HepG2 (cell line): ENCODE measurements around the gene GSDME. TPM values are rescaled to one million over a fixed set of nuclear protein-coding genes. Genes with fewer than 3 reads are reported as not detected.

Source experiments
- BRD4 ChIP-seq: sonication (generic); formaldehyde crosslinking; IDR thresholded peaks from 2 replicates; pipeline ENCODE4 v1.4.0; 2020; ENCODE audit warnings: missing genetic modification reagents
- MXD4 ChIP-seq: IDR thresholded peaks from 2 replicates; pipeline ENCODE4 v1.6.1; 2016; ENCODE audit warnings: mild to moderate bottlenecking, missing biosample characterization, missing genetic modification reagents
- NFYC ChIP-seq: IDR thresholded peaks from 2 replicates; pipeline ENCODE4 v1.6.1; 2016; ENCODE audit warnings: missing genetic modification reagents, missing compliant biosample characterization
- POLR2A ChIP-seq, 2 experiments: IDR thresholded peaks; 2 replicates each; pipeline ENCODE4 v1.6.1; 2011; ENCODE audit warnings: low read depth in 2 of 2, low read length in 2 of 2, mild to moderate bottlenecking in 1 of 2, moderate library complexity in 1 of 2; ENCODE audit not compliant: insufficient read depth in 1 of 2
- RARG ChIP-seq: sonication (generic); formaldehyde crosslinking; IDR thresholded peaks from 2 replicates; pipeline ENCODE4 v1.4.0; 2020; ENCODE audit warnings: low read depth, mild to moderate bottlenecking, missing genetic modification reagents
- SATB2 ChIP-seq: sonication (generic); formaldehyde crosslinking; IDR thresholded peaks from 2 replicates; pipeline ENCODE4 v1.5.0; 2020; ENCODE audit warnings: missing genetic modification reagents
- THAP11 ChIP-seq: IDR thresholded peaks from 2 replicates; pipeline ENCODE4 v1.6.1; 2016; ENCODE audit warnings: missing biosample characterization, missing genetic modification reagents
- TRIM24 ChIP-seq: sonication (generic); formaldehyde crosslinking; IDR thresholded peaks from 2 replicates; pipeline ENCODE4 v1.8.0; 2022; ENCODE audit warnings: mild to moderate bottlenecking, missing genetic modification reagents
- ZMYM3 ChIP-seq: sonication (generic); formaldehyde crosslinking; IDR thresholded peaks from 2 replicates; pipeline ENCODE4 v1.5.1; 2020; ENCODE audit warnings: mild to moderate bottlenecking, missing genetic modification reagents
- ZNF10 ChIP-seq: sonication (generic); formaldehyde crosslinking; IDR thresholded peaks from 2 replicates; pipeline ENCODE4 v1.4.0; 2020; ENCODE audit warnings: mild to moderate bottlenecking, low read depth, missing genetic modification reagents, borderline replicate concordance
- ZNF382 ChIP-seq: sonication (generic); formaldehyde crosslinking; IDR thresholded peaks from 2 replicates; pipeline ENCODE4 v1.5.0; 2020; ENCODE audit warnings: missing genetic modification reagents, mild to moderate bottlenecking, borderline replicate concordance
- ZNF564 ChIP-seq: sonication (generic); formaldehyde crosslinking; IDR thresholded peaks from 2 replicates; pipeline ENCODE4 v1.8.1; 2023; ENCODE audit warnings: mild to moderate bottlenecking, missing genetic modification reagents
- ZNF674 ChIP-seq: sonication (generic); formaldehyde crosslinking; IDR thresholded peaks from 2 replicates; pipeline ENCODE4 v1.5.0; 2020; ENCODE audit warnings: low read depth, mild to moderate bottlenecking, missing genetic modification reagents
- ZNF850 ChIP-seq: sonication (generic); formaldehyde crosslinking; conservative IDR thresholded peaks from 2 replicates; pipeline ENCODE4 v1.9.0; 2021; ENCODE audit warnings: mild to moderate bottlenecking, missing genetic modification reagents
- polyA plus RNA-seq, 8 experiments: library from polyadenylated mRNA; depleted of rRNA in 3 of 8; stranded (reverse) in 7 of 8; unstranded in 1 of 8; fragments of >200 nt; fragmentation: Illumina TruSeq in 4 of 8; extraction: Trizol in 4 of 8; gene quantifications; 2 replicates each; pipeline versions ENCODE4 v1.2.1 to v1.2.3, GENCODE V29; 2011 to 2016; ENCODE audit warnings: low read depth in 4 of 8, missing spikeins in 1 of 8, mixed read lengths in 1 of 8; ENCODE audit not compliant: insufficient read depth in 1 of 8
- total RNA-seq, 5 experiments: library from RNA; depleted of rRNA; stranded (reverse); fragments of >200 nt; fragmentation: Illumina TruSeq; extraction: Trizol; gene quantifications; 2 replicates each; pipeline ENCODE4 v1.2.3, GENCODE V29; 2016; ENCODE audit warnings: low read depth in 1 of 5
- TF ChIP-seq, protein P1 (sequence below): sonication (generic); formaldehyde crosslinking; IDR thresholded peaks from 2 replicates; pipeline ENCODE4 v1.8.1; 2023; ENCODE audit warnings: mild to moderate bottlenecking, missing genetic modification reagents
- TF ChIP-seq, protein P2 (sequence below): sonication (generic); formaldehyde crosslinking; IDR thresholded peaks from 2 replicates; pipeline ENCODE4 v1.4.0; 2020; ENCODE audit warnings: missing genetic modification reagents; ENCODE audit errors: not compliant biosample characterization
- TF ChIP-seq, protein P3 (sequence below): sonication (generic); formaldehyde crosslinking; IDR thresholded peaks from 2 replicates; pipeline ENCODE4 v1.8.0; 2022; ENCODE audit warnings: low read depth, missing genetic modification reagents
- TF ChIP-seq, protein P4 (sequence below): sonication (generic); formaldehyde crosslinking; IDR thresholded peaks from 2 replicates; pipeline ENCODE4 v1.4.0; 2020; ENCODE audit warnings: low read depth, mild to moderate bottlenecking, missing genetic modification reagents
- TF ChIP-seq, protein P5 (sequence below): sonication (generic); formaldehyde crosslinking; IDR thresholded peaks from 2 replicates; pipeline ENCODE4 v1.4.0; 2020; ENCODE audit warnings: missing genetic modification reagents, borderline replicate concordance

The GSDME gene
- total and polyA plus RNA-seq, 2 of the 13 experiments (the other 11 are each of a cell fraction or from before 2014, with no cell fraction given), result 19.2 to 28.2 TPM

DNA sequence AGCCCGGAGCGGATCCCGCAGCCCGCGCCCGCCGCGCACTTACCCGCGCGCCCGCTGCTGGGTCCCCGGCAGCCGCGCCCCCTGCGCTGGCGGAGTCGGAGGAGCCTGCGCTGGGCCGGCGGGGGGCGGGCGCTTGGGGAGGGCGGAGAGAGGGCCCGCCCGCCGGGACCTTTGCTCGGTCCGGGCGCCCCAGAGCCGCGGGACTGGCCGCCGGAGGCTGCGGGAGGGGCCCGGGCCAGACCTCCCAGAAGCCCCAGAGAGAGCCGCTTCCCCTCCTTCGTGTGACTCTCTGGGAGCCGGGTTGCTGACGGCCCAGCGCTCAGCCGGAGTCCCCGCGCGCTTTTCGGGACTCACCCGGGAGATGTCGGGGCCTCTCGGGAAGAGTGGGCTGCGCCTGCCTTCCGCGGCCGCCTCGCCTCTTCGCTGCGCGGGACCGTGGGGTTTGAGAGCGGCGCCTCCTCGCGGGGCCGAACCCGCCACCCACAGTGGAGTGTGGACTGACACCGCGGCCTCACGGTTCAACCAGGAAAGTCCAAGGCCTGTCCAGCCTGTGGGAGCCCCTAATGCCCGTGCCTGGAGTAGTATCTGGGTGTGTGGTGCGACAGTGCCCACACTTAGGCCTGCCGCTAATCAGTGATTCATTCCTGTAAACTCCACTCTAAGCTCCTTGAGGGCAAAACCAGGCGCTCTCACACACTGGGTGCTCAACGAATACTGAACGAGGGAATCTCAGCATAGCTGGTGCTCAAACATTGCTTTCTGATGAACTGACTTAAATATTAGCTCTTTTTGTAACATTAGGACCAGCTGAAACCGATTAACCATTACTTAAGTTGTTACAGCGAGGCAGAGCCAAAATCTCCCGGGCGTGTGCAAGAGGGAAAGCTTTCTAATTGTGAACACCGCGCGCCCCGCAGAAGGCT is at the start of gene GSDME (continued):
- TF ChIP-seq ZNF564 (CRISPR knock-in tag) (0 out of 2 replicates have a peak, but pooled peaks have one; percentile 42), ZNF382 (CRISPR knock-in tag) (no peak), POLR2A (IDR thresholded peaks at IDR 0.05; ENCODE audit: insufficient read depth in 1 of 2, low read depth in 2 of 2, low read length in 2 of 2) (peak; percentile 67 to 69), ZNF10 (no peak), SATB2 (CRISPR knock-in tag) (no peak), TRIM24 (CRISPR knock-in tag) (no peak), ZMYM3 (CRISPR knock-in tag) (no peak), MXD4 (CRISPR knock-in tag) (no peak), THAP11 (CRISPR knock-in tag) (no peak), ZNF850 (CRISPR knock-in tag) (no peak), NFYC (no peak), BRD4 (CRISPR knock-in tag) (no peak), RARG (CRISPR knock-in tag) (no peak), ZNF674 (CRISPR knock-in tag) (no peak)
- TF ChIP-seq, protein P1, sequence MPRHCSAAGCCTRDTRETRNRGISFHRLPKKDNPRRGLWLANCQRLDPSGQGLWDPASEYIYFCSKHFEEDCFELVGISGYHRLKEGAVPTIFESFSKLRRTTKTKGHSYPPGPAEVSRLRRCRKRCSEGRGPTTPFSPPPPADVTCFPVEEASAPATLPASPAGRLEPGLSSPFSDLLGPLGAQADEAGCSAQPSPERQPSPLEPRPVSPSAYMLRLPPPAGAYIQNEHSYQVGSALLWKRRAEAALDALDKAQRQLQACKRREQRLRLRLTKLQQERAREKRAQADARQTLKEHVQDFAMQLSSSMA (CRISPR knock-in tag), result no peak
- TF ChIP-seq, protein P2, sequence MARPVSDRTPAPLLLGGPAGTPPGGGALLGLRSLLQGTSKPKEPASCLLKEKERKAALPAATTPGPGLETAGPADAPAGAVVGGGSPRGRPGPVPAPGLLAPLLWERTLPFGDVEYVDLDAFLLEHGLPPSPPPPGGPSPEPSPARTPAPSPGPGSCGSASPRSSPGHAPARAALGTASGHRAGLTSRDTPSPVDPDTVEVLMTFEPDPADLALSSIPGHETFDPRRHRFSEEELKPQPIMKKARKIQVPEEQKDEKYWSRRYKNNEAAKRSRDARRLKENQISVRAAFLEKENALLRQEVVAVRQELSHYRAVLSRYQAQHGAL, result no peak
- TF ChIP-seq, protein P3, sequence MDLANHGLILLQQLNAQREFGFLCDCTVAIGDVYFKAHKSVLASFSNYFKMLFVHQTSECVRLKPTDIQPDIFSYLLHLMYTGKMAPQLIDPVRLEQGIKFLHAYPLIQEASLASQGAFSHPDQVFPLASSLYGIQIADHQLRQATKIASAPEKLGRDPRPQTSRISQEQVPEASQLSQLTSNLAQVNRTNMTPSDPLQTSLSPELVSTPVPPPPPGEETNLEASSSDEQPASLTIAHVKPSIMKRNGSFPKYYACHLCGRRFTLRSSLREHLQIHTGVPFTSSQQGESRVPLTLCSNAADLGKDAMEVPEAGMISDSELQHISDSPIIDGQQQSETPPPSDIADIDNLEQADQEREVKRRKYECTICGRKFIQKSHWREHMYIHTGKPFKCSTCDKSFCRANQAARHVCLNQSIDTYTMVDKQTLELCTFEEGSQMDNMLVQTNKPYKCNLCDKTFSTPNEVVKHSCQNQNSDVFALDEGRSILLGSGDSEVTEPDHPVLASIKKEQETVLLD (CRISPR knock-in tag), result no peak
- TF ChIP-seq, protein P4, sequence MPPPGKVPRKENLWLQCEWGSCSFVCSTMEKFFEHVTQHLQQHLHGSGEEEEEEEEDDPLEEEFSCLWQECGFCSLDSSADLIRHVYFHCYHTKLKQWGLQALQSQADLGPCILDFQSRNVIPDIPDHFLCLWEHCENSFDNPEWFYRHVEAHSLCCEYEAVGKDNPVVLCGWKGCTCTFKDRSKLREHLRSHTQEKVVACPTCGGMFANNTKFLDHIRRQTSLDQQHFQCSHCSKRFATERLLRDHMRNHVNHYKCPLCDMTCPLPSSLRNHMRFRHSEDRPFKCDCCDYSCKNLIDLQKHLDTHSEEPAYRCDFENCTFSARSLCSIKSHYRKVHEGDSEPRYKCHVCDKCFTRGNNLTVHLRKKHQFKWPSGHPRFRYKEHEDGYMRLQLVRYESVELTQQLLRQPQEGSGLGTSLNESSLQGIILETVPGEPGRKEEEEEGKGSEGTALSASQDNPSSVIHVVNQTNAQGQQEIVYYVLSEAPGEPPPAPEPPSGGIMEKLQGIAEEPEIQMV, result no peak
- TF ChIP-seq, protein P5, sequence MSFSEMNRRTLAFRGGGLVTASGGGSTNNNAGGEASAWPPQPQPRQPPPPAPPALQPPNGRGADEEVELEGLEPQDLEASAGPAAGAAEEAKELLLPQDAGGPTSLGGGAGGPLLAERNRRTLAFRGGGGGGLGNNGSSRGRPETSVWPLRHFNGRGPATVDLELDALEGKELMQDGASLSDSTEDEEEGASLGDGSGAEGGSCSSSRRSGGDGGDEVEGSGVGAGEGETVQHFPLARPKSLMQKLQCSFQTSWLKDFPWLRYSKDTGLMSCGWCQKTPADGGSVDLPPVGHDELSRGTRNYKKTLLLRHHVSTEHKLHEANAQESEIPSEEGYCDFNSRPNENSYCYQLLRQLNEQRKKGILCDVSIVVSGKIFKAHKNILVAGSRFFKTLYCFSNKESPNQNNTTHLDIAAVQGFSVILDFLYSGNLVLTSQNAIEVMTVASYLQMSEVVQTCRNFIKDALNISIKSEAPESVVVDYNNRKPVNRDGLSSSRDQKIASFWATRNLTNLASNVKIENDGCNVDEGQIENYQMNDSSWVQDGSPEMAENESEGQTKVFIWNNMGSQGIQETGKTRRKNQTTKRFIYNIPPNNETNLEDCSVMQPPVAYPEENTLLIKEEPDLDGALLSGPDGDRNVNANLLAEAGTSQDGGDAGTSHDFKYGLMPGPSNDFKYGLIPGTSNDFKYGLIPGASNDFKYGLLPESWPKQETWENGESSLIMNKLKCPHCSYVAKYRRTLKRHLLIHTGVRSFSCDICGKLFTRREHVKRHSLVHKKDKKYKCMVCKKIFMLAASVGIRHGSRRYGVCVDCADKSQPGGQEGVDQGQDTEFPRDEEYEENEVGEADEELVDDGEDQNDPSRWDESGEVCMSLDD (CRISPR knock-in tag), result no peak; the same call in 1 of the 2 replicates
